ENCODE data around the gene CLEC17A. TPM values are rescaled to one million over a fixed set of nuclear protein-coding genes. Genes with fewer than 3 reads are reported as not detected.

Gene CLEC17A
- total and polyA plus RNA-seq, 8 donors = 0.10 to 0.33 (median 0.14) TPM; not detected in 2

- Histone ChIP-seq H3K27me3 (peaks cover 0 to 8% of the 10 kb centered on the region in 2 donors), H3K4me3 (no peak overlapping the region), H3K36me3 (no peaks in the 10 kb centered on the region), H3K4me1 (no peaks in the 10 kb centered on the region), H3K27ac (no peak overlapping the region), H3K9me3 (peaks cover 0 to 11% of the 10 kb centered on the region in 2 donors)
- DNase-seq (no peak), ATAC-seq (no peak)
- TF ChIP-seq CTCF (IDR thresholded peaks at IDR 0.05) = no peak
- intact Hi-C loops (cut with DNase I) = no loop called here
Observed at GRCh38 chr19:14632286-14632685, 49.4 kb downstream of the CLEC17A start.

- Histone ChIP-seq H3K27ac (no peak overlapping the region), H3K4me3 (no peak overlapping the region), H3K9me3 (peaks cover 0 to 16% of the 10 kb centered on the region in 2 donors), H3K36me3 (no peaks in the 10 kb centered on the region), H3K27me3 (peaks cover 0 to 21% of the 10 kb centered on the region in 2 donors), H3K4me1 (no peaks in the 10 kb centered on the region)
- no peak for TF ChIP-seq CTCF (IDR thresholded peaks at IDR 0.05)
- no peak for ATAC-seq
- intact Hi-C loops (cut with DNase I) = no loop called here
- DNase-seq = no peak
Observed at GRCh38 chr19:14639536-14640277, 56.8 kb downstream of the CLEC17A start.

GRCh38 chr19:14648506-14648905 lies 65.6 kb downstream of the CLEC17A start:
- peaks cover 0 to 27% of the 10 kb centered on the region in 2 donors for H3K27me3 ChIP-seq
- TF ChIP-seq CTCF (IDR thresholded peaks at IDR 0.05) = no peak
- no peaks in the 10 kb centered on the region for H3K4me1 ChIP-seq
- H3K9me3 ChIP-seq = peaks cover 0 to under 1% of the 10 kb centered on the region in 2 donors
- no peak for DNase-seq
- intact Hi-C loops (cut with DNase I) = no loop called here
- no peak overlapping the region for H3K4me3 ChIP-seq
- H3K27ac ChIP-seq = no peak overlapping the region
- ATAC-seq = no peak
- H3K36me3 ChIP-seq = no peaks in the 10 kb centered on the region

GRCh38 chr19:14649020-14649419 lies 66.1 kb downstream of the CLEC17A start:
- Histone ChIP-seq H3K4me1 (no peaks in the 10 kb centered on the region), H3K36me3 (no peaks in the 10 kb centered on the region), H3K4me3 (no peak overlapping the region), H3K27me3 (peaks cover 0 to 22% of the 10 kb centered on the region in 2 donors), H3K9me3 (no peaks in the 10 kb centered on the region), H3K27ac (no peak overlapping the region)
- intact Hi-C loops (cut with DNase I) = no loop called here
- no peak for TF ChIP-seq CTCF (IDR thresholded peaks at IDR 0.05)
- DNase-seq (no peak), ATAC-seq (no peak)

GRCh38 chr19:14650161-14650560 lies 67.3 kb downstream of the CLEC17A start:
- intact Hi-C loops (cut with DNase I) = no loop called here
- no peak for ATAC-seq

More at GRCh38 chr19:14650161-14650560, 67.3 kb downstream of the CLEC17A start:
- no peak for DNase-seq
- Histone ChIP-seq H3K27me3 (peaks cover 0 to 17% of the 10 kb centered on the region in 2 donors), H3K4me1 (no peaks in the 10 kb centered on the region), H3K27ac (no peak overlapping the region), H3K36me3 (no peaks in the 10 kb centered on the region), H3K9me3 (no peaks in the 10 kb centered on the region), H3K4me3 (no peak overlapping the region)
- TF ChIP-seq CTCF (IDR thresholded peaks at IDR 0.05) = no peak

All from left lung (tissue), 10 donors.